SHP77 (cell line): ENCODE measurements around the gene PSMA6.
"Not testable (repeated sequence)": the region's sequence is repeated elsewhere in the genome, so short reads cannot be mapped to it uniquely, and the experiment has no call there.

Source experiments
- DNase-seq, 2 experiments: peaks; one replicate each; lab custom pipeline; 2025; lab: John Stamatoyannopoulos, UW

Gene PSMA6

GRCh38 chr14:35285168-35286002, 6.8 kb upstream of the PSMA6 start:
- DNase-seq = no peak

- DNase-seq = no peak
These were observed 6.1 kb upstream of the PSMA6 start for GRCh38 chr14:35286003-35286600.

GRCh38 chr14:35286707-35287106, 5.5 kb upstream of the PSMA6 start:
- no peak for DNase-seq

- DNase-seq = no peak
These were observed 4.7 kb upstream of the PSMA6 start for GRCh38 chr14:35287431-35288013.

GRCh38 chr14:35289623-35290022, 2.6 kb upstream of the PSMA6 start:
- DNase-seq = no peak

GRCh38 chr14:35292770-35293561, 784 bp downstream of the PSMA6 start:
- DNase-seq = no peak

- DNase-seq = no peak
These were observed 3.6 kb downstream of the PSMA6 start for GRCh38 chr14:35295845-35296161.

GRCh38 chr14:35296545-35296944, 4.4 kb downstream of the PSMA6 start:
- DNase-seq = no peak

GRCh38 chr14:35297706-35298105, 5.5 kb downstream of the PSMA6 start:
- no peak for DNase-seq

- no peak for DNase-seq
These were observed 6.2 kb downstream of the PSMA6 start for GRCh38 chr14:35298351-35298750.

- DNase-seq = no peak
These were observed 7.5 kb downstream of the PSMA6 start for GRCh38 chr14:35299708-35300107.

GRCh38 chr14:35300228-35300627, 8.0 kb downstream of the PSMA6 start:
- no peak for DNase-seq

- not testable (repeated sequence) for DNase-seq
These were observed 9.2 kb downstream of the PSMA6 start for GRCh38 chr14:35301334-35301733.

GRCh38 chr14:35301735-35302528, 9.8 kb downstream of the PSMA6 start:
- DNase-seq = no peak

GRCh38 chr14:35303149-35303935, 11.2 kb downstream of the PSMA6 start:
- DNase-seq = no peak

GRCh38 chr14:35304812-35305462, 12.8 kb downstream of the PSMA6 start:
- no peak for DNase-seq

GRCh38 chr14:35305633-35306032, 13.5 kb downstream of the PSMA6 start:
- DNase-seq = no peak

- no peak for DNase-seq
These were observed 13.9 kb downstream of the PSMA6 start for GRCh38 chr14:35306114-35306513.

- DNase-seq = no peak
These were observed 25.6 kb downstream of the PSMA6 start for GRCh38 chr14:35317820-35318219.

GRCh38 chr14:35319509-35319908, 27.3 kb downstream of the PSMA6 start:
- no peak for DNase-seq
